OCI-LY7 (cell line): ENCODE measurements around the gene OIP5. TPM values are rescaled to one million over a fixed set of nuclear protein-coding genes. Genes with fewer than 3 reads are reported as not detected.

Source experiments
- BruUV-seq: library from RNA; stranded (reverse); fragments of 400-500 nt; replicated peaks from 2 replicates; lab custom pipeline; 2021; lab: Mats Ljungman, UMichigan
- CTCF ChIA-PET: fragments of 300-600 bp; sonication (Branson Sonifier 250); formaldehyde crosslinking; loops from one replicate; lab custom pipeline; 2022; ENCODE audit warnings: antibody characterized with exemption; ENCODE audit not compliant: unreplicated experiment; lab: Charles Lee
- POLR2A ChIA-PET: fragments of 300-600 bp; sonication (Branson Sonifier 250); formaldehyde crosslinking; loops from one replicate; lab custom pipeline; 2022; ENCODE audit warnings: antibody characterized with exemption; lab: Charles Lee
- DNase-seq: peaks from one replicate; pipeline ENCODE4 v3.0.0-alpha.2; 2015; ENCODE audit warnings: low spot score
- H2AFZ ChIP-seq: fragments of 200-600 bp; sonication (generic), shearing (Covaris generic); 2 replicates; pipeline ENCODE4 v1.6.1; 2014; ENCODE audit warnings: mild to moderate bottlenecking, antibody characterized with exemption, low read length, moderate library complexity
- H3K27ac ChIP-seq: fragments of 200-600 bp; sonication (generic); 2 replicates; pipeline ENCODE4 v1.5.1; 2014; ENCODE audit warnings: mixed run types, low read depth, mild to moderate bottlenecking, moderate library complexity, low read length, inconsistent platforms; ENCODE audit not compliant: poor library complexity, severe bottlenecking
- H3K36me3 ChIP-seq: fragments of 200-600 bp; sonication (generic); 2 replicates; pipeline ENCODE4 v1.6.1; 2014; ENCODE audit warnings: mild to moderate bottlenecking, antibody characterized with exemption, low read length, moderate library complexity, mixed read lengths; ENCODE audit not compliant: insufficient read depth
- H3K4me1 ChIP-seq: fragments of 200-600 bp; sonication (generic); 2 replicates; pipeline ENCODE4 v1.5.1; 2014; ENCODE audit warnings: mild to moderate bottlenecking, low read length; ENCODE audit not compliant: insufficient read depth, poor library complexity, severe bottlenecking
- H3K4me2 ChIP-seq: fragments of 200-600 bp; sonication (generic); 2 replicates; pipeline ENCODE4 v1.6.1; 2014; ENCODE audit warnings: mild to moderate bottlenecking, low read length
- H3K4me3 ChIP-seq: fragments of 200-600 bp; sonication (generic); 2 replicates; pipeline ENCODE4 v1.5.1; 2014; ENCODE audit warnings: mild to moderate bottlenecking, low read depth, low read length; ENCODE audit not compliant: poor library complexity, severe bottlenecking
- H3K79me2 ChIP-seq: fragments of 200-600 bp; sonication (generic); 2 replicates; pipeline ENCODE4 v1.6.1; 2016; ENCODE audit warnings: low read depth, mild to moderate bottlenecking, low read length, moderate library complexity, mixed read lengths; ENCODE audit not compliant: insufficient read depth
- H3K9me2 ChIP-seq: fragments of 200-600 bp; sonication (generic); 2 replicates; pipeline ENCODE4 v1.6.1; 2016; ENCODE audit warnings: mild to moderate bottlenecking, low read length, mixed read lengths; ENCODE audit not compliant: insufficient read depth
- H3K9me3 ChIP-seq: fragments of 200-600 bp; sonication (generic); 2 replicates; pipeline ENCODE4 v1.6.1; 2014; ENCODE audit warnings: mild to moderate bottlenecking, mixed run types, low read length, mixed read lengths
- H4K20me1 ChIP-seq: fragments of 200-600 bp; sonication (generic); 2 replicates; pipeline ENCODE4 v1.6.1; 2014; ENCODE audit warnings: mild to moderate bottlenecking, antibody characterized with exemption, low read length, moderate library complexity, mixed read lengths; ENCODE audit not compliant: insufficient read depth
- CTCF ChIP-seq: fragments of 200-600 bp; sonication (generic); conservative IDR thresholded peaks from 2 replicates; pipeline ENCODE4 v1.5.1; 2014; ENCODE audit warnings: mild to moderate bottlenecking, antibody characterized with exemption, low read length, moderate library complexity, mixed read lengths
- EZH2phosphoT487 ChIP-seq: fragments of 200-600 bp; sonication (generic); IDR thresholded peaks from 2 replicates; pipeline ENCODE4 v1.6.1; 2018; ENCODE audit warnings: low read depth, borderline replicate concordance, mild to moderate bottlenecking, mixed run types, antibody characterized with exemption, low read length, moderate library complexity, mixed read lengths
- intact Hi-C: fragments of 100-400 bp; cut with micrococcal nuclease; formaldehyde crosslinking; loops from one replicate; pipeline ENCODE4 v1.10.0; 2022; ENCODE audit not compliant: unreplicated experiment
- total RNA-seq, 2 experiments: library from RNA; depleted of rRNA in 1 of 2; stranded (reverse); fragments of >200 nt in 1 of 2; shearing (Covaris generic) in 1 of 2; gene quantifications; 2 replicates each; pipeline ENCODE4 v1.2.3, GENCODE V29; 2014 to 2022

Gene OIP5
- total RNA-seq, 2 experiments from 2014 or later = 28.4 to 42.5 TPM

GRCh38 chr15:41281236-41281635, 51.2 kb downstream of the OIP5 start:
- ChIA-PET CTCF (no interaction called here), POLR2A (no interaction called here)
- peaks cover 35% of the 10 kb centered on the region for H3K36me3 ChIP-seq
- no peak overlapping the region for H3K4me2 ChIP-seq
- no peaks in the 10 kb centered on the region for H3K9me2 ChIP-seq
- BruUV-seq = no TSS peak
- DNase-seq = no peak
- H3K4me1 ChIP-seq = peaks cover 24% of the 10 kb centered on the region
- no peak overlapping the region for H3K4me3 ChIP-seq
- peak overlapping the region; percentile 14 for H3K27ac ChIP-seq
- H3K9me3 ChIP-seq = no peaks in the 10 kb centered on the region
- H2AFZ ChIP-seq = no peak overlapping the region
- peaks cover 12% of the 10 kb centered on the region; the same call in 1 of the 2 replicates for H4K20me1 ChIP-seq
- TF ChIP-seq EZH2phosphoT487 (no peak), CTCF (no peak)
- H3K79me2 ChIP-seq = peaks cover 23% of the 10 kb centered on the region
- intact Hi-C loops = loop anchor here (5.0 kb wide), 1 partner anchor 49 kb away; the partner anchor contains the start of genes CHP1 and EXD1

GRCh38 chr15:41279535-41280283, 52.7 kb downstream of the OIP5 start:
- Histone ChIP-seq H3K9me2 (no peaks in the 10 kb centered on the region), H3K36me3 (peaks cover 25% of the 10 kb centered on the region), H3K4me3 (no peak overlapping the region), H3K4me1 (peaks cover 14% of the 10 kb centered on the region), H3K4me2 (no peak overlapping the region), H3K27ac (no peak overlapping the region), H4K20me1 (peaks cover 4% of the 10 kb centered on the region; the same call in 1 of the 2 replicates), H2AFZ (no peak overlapping the region), H3K9me3 (no peaks in the 10 kb centered on the region), H3K79me2 (peaks cover 8% of the 10 kb centered on the region)
- intact Hi-C loops = loop anchor here (5.0 kb wide), 1 partner anchor 47 kb away; the partner anchor contains the start of genes CHP1 and EXD1
- TF ChIP-seq CTCF = no peak
- TF ChIP-seq EZH2phosphoT487 = no peak
- no TSS peak for BruUV-seq
- ChIA-PET POLR2A (no interaction called here), CTCF (no interaction called here)
- no peak for DNase-seq

- Histone ChIP-seq H3K36me3 (peaks cover 25% of the 10 kb centered on the region), H3K79me2 (no peaks in the 10 kb centered on the region), H3K9me3 (no peaks in the 10 kb centered on the region), H4K20me1 (no peaks in the 10 kb centered on the region), H3K9me2 (no peaks in the 10 kb centered on the region), H3K4me3 (no peak overlapping the region), H3K27ac (no peak overlapping the region), H2AFZ (no peak overlapping the region), H3K4me1 (peaks cover 12% of the 10 kb centered on the region), H3K4me2 (no peak overlapping the region)
- ChIA-PET POLR2A (interaction anchor here (0.7 kb wide), 2 partner anchors 29 to 47 kb away, joined by 3 to 5 read pairs; partner anchors contain the start of gene CHP1), CTCF (no interaction called here)
- no peak for DNase-seq
- no peak for TF ChIP-seq CTCF
- no TSS peak for BruUV-seq
- intact Hi-C loops = no loop called here
Observed at GRCh38 chr15:41278319-41278718, 54.1 kb downstream of the OIP5 start.
